ENCODE results near the gene ZNF334.

Gene ZNF334

GRCh38 chr20:46558511-46558959 lies 45.2 kb upstream of the ZNF334 start:
- TF ChIP-seq REST (IDR thresholded peaks at IDR 0.05; ENCODE audit: insufficient read depth in 1 of 2, low read depth in 2 of 2, low read length in 2 of 2) (no peak), SIN3A (IDR thresholded peaks at IDR 0.05; ENCODE audit: borderline replicate concordance, insufficient read depth, low read length) (no peak), POLR2AphosphoS5 (IDR thresholded peaks at IDR 0.05; ENCODE audit: low read depth, low read length) (no peak), FOXP2 (optimal IDR thresholded peaks at IDR 0.05; ENCODE audit: borderline replicate concordance, extremely low read depth, extremely low read length, insufficient read depth) (no peak), TAF1 (IDR thresholded peaks at IDR 0.05; ENCODE audit: borderline replicate concordance, insufficient read depth, low read length) (no peak)

DNA sequence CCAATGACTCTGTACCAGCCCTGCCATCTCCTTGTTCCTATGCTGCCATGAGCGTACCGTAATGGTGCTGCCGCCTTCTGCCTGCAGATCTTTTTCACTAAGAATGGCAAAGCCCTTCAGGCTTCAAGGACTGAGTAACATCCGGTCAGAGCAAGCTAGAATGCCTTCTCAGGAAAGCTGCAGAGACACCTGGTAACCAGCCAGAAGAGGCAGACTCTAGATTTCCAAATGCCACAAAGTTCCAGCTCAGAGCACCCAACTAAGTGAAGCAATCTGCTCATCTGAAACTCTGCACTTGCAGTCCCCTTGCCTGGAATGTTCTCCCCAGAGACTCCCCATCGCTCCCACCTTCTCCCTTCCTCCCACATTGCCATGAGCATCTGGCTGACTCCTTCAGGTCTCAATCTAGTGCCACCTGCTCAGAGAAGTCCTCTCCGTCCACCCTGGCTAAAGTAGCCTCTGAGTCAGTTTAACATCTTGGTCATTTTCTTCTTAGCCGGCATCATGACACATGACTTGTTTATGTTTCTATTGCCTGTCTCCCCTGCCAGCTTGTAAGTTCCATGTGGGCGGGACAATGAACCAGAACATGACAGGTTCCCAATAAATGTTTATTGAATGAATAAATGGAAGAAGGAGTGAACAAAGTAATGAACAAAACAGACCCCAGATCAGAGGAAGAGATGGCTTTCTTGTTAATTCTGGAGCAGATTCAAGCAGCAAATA lies 44.0 kb upstream of the ZNF334 start:
- TF ChIP-seq POLR2AphosphoS5 (IDR thresholded peaks at IDR 0.05; ENCODE audit: low read depth, low read length) (no peak), FOXP2 (optimal IDR thresholded peaks at IDR 0.05; ENCODE audit: borderline replicate concordance, extremely low read depth, extremely low read length, insufficient read depth) (no peak), SIN3A (IDR thresholded peaks at IDR 0.05; ENCODE audit: borderline replicate concordance, insufficient read depth, low read length) (no peak), REST (IDR thresholded peaks at IDR 0.05; ENCODE audit: insufficient read depth in 1 of 2, low read depth in 2 of 2, low read length in 2 of 2) (no peak), TAF1 (IDR thresholded peaks at IDR 0.05; ENCODE audit: borderline replicate concordance, insufficient read depth, low read length) (no peak)

- TF ChIP-seq FOXP2 (optimal IDR thresholded peaks at IDR 0.05; ENCODE audit: borderline replicate concordance, extremely low read depth, extremely low read length, insufficient read depth), result no peak
- TF ChIP-seq SIN3A (IDR thresholded peaks at IDR 0.05; ENCODE audit: borderline replicate concordance, insufficient read depth, low read length), result no peak
- no peak for TF ChIP-seq TAF1 (IDR thresholded peaks at IDR 0.05; ENCODE audit: borderline replicate concordance, insufficient read depth, low read length)
- TF ChIP-seq REST (IDR thresholded peaks at IDR 0.05; ENCODE audit: insufficient read depth in 1 of 2, low read depth in 2 of 2, low read length in 2 of 2), result no peak
- no peak for TF ChIP-seq POLR2AphosphoS5 (IDR thresholded peaks at IDR 0.05; ENCODE audit: low read depth, low read length)
These were observed 42.1 kb upstream of the ZNF334 start for GRCh38 chr20:46555370-46555956.

DNA sequence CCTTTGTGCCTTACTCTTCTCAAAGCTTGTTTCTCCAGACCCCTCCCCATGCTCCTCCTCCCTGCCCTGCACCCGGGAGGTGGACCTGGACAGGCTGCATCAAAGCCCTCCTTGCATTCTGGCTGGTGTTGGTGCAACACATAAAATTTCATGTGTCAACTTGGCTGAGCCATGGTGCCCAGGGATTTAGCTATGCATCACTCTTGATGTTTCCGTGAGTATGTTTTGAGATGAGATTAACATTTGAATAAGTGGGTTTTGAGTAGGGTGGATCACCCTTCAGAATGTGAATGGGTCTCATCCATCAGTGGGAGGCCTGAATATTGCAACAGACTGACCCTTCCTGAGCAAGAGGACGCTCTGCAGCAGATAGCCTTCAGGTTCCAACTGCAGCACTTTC lies 41.5 kb upstream of the ZNF334 start:
- TF ChIP-seq TAF1 (IDR thresholded peaks at IDR 0.05; ENCODE audit: borderline replicate concordance, insufficient read depth, low read length) (no peak), POLR2AphosphoS5 (IDR thresholded peaks at IDR 0.05; ENCODE audit: low read depth, low read length) (no peak), FOXP2 (optimal IDR thresholded peaks at IDR 0.05; ENCODE audit: borderline replicate concordance, extremely low read depth, extremely low read length, insufficient read depth) (no peak)

DNA sequence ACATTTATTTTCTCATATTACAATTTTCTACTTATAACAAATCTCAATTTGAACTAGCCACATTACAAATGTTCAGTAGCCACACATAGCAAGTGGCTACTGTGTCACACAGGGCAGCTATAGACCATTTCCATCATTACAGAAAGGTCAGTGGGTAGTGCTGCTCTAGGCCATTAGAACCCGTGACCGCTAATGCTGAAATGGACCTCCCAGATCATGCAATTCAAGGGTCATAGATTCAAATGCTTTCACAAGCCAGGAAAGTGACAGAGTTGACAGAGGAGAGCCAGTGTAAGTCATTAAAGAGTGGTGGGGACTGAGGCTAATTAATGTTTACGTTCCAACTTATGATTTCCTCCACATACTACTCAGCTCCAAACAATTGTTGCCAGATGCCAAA lies 40.6 kb upstream of the ZNF334 start:
- TF ChIP-seq TAF1 (IDR thresholded peaks at IDR 0.05; ENCODE audit: borderline replicate concordance, insufficient read depth, low read length), result no peak
- TF ChIP-seq POLR2AphosphoS5 (IDR thresholded peaks at IDR 0.05; ENCODE audit: low read depth, low read length), result no peak
- TF ChIP-seq SIN3A (IDR thresholded peaks at IDR 0.05; ENCODE audit: borderline replicate concordance, insufficient read depth, low read length), result no peak
- TF ChIP-seq REST (IDR thresholded peaks at IDR 0.05; ENCODE audit: insufficient read depth in 1 of 2, low read depth in 2 of 2, low read length in 2 of 2), result no peak
- no peak for TF ChIP-seq FOXP2 (optimal IDR thresholded peaks at IDR 0.05; ENCODE audit: borderline replicate concordance, extremely low read depth, extremely low read length, insufficient read depth)
